HG02588 (cell line): ENCODE results near the gene SSBP2.

ENCODE experiments used
- ATAC-seq: cut with Tn5 transposase; IDR thresholded peaks from one replicate; pipeline ENCODE4 v1.9.1; 2021; ENCODE audit warnings: mild to moderate bottlenecking, moderate library complexity; ENCODE audit not compliant: unreplicated experiment

Gene SSBP2

GRCh38 chr5:81767097-81767496 lies 16.2 kb upstream of the SSBP2 start:
- no peak for ATAC-seq

DNA sequence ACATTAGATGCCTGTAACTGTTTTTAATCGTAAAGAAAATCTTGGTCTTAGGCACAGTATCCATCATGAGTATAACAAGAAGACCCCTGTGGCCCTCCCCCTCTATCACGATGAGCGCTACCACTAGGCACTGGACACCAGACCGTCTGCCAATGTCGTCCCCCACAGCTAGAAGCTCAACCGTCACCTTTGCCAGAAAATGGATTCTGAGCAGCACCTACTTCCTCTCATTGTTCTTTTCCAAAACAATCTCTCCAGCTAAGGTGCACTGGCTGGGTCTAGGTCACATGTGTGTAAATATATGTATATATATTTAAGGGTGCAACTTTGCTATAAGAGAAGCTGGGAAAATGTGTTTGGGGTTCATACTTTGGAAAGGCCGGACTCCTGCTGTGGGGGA lies 15.7 kb upstream of the SSBP2 start:
- no peak for ATAC-seq

DNA sequence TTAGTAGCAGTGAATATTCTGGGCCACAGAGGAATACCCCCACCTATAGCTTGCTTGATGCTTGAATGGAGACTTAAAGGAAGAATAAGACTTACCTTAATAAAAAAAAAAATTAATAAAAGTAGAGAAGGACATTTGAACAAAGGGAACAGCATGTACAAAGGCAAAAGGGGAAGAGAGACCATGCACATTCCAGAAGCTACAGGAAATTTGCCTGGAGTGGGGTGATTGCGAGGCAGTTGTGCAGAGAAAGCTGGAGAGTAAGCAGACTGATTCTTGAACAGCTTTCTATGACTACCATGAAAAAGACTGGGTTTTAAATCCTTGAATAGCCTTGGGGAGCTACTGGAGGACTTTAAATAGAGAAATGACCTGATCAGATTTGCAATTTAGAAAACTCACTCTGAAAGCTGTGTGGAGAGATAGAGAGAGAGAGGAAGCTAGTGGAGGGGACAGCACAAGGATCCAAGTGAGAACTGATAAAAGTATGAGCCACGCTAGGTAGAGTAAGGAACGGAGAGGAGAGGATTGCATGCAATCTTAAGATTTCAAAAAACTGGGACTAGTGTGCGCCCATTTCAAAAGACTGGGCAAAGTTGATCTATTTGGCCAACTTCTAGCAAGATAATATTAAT lies 12.5 kb upstream of the SSBP2 start:
- no peak for ATAC-seq

DNA sequence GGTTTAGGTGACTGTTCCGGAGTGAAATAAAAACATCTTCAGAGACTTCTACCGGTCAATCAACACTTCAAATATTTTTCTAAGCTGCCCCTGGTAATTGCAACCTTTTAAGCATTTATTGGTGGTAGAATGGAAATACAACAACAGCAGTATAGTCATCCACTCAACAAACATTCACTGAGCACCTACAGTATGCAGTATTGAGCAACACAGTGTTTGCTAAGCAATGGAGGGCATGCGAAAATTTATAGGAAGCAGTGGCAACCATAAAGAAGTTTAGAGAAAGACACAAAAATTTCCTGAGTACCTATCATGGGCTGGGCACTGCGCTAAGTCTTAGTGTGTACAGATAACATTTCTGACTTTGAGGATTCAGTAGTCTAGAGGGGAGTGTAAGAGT lies 12.0 kb upstream of the SSBP2 start:
- ATAC-seq = no peak

- ATAC-seq = no peak
Measured at GRCh38 chr5:81762401-81762800, 11.5 kb upstream of the SSBP2 start.

DNA sequence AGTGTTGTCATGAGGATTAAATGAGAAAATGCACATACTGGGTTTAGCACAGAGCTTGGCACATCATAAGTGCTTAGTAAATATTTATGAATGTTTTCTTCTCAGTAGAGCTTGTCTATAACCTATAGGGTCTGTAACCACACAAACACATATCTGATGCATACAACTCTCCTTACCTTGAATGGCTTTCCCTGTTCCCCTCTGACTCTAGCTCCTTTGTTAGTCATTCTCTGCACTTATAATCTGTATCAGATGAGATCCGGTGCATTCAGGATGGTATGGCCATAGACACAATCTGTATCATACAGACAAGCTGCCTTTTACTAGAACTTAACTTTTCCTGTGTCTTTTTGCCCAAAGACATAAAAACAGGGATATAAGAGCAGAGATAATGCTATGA lies 11.1 kb upstream of the SSBP2 start:
- ATAC-seq = no peak

GRCh38 chr5:81761270-81761669 lies 10.4 kb upstream of the SSBP2 start:
- ATAC-seq = no peak

GRCh38 chr5:81760521-81760920 lies 9.6 kb upstream of the SSBP2 start:
- no peak for ATAC-seq

GRCh38 chr5:81759632-81760005 lies 8.7 kb upstream of the SSBP2 start:
- no peak for ATAC-seq

DNA sequence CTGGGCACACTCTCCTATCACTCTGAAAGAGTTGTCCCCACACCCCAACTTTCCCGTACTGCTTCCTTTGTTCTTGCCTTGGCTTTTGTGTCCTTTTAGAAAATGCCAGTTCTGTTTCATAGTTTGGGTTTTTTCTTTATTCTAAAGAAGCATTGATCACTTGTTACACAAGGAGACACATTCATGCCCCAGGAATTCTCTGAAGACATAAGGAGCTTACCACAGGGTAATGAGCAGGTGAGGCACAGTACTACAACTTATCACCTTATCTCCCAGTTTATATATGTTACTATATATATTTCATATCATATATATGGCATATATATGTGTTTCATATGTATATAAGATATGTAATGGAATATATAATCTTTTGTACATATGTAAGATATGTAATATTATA lies 6.5 kb upstream of the SSBP2 start:
- no peak for ATAC-seq

GRCh38 chr5:81756016-81756415 lies 5.1 kb upstream of the SSBP2 start:
- ATAC-seq = no peak

- ATAC-seq = no peak
Measured at GRCh38 chr5:81755320-81755719, 4.4 kb upstream of the SSBP2 start.

DNA sequence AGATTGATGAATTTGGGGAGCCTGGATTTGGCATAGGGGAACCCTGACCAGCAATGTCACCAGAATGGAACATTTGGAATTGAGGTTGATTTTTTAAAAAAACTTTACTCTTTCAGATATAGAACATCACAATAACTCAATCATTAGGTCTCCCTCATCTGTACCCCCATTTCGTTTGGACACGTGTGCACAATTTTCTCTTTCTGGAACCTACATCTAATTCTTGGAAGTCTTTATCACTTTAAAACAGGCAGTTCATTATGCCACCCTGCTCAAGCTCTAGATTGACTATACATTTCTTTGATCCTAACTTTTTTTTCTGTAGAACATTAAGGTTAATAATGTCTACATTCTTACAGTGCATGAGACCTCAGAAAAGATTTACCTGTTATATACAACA lies 3.7 kb upstream of the SSBP2 start:
- no peak for ATAC-seq

DNA sequence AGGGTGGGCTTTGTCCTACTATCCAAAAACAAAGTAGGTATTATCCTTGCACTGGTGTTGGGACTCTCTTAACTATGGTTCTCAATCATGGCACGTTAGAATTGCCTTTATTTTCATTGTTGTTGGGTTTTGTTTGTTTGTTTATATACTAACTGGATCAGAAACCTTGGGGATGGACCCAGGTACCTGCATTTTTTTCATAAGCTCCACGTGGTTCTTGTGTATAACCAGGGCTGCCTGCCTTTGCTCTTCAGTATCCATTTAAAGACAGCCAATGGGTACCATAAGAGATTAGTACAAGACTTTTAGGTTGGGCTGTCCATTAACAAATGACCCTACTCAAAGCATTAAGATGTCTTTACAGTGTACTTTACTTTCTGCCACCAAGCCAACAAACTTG lies 2.5 kb upstream of the SSBP2 start:
- ATAC-seq = no peak

DNA sequence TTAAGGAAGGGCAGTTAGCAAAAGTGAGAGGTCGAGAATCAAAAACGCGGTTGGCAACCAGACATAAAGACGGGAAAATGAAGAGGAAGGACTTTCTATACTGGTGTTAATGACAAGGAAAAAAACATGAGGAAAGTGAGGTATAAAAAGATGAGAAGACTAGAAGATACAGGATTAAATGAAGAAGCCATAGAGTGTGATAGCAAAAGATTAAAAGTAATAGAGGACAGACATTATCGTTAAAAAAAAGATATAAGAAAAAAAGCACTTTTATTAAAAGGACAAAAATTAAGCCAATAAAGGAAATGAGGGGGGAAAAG lies 1.7 kb upstream of the SSBP2 start:
- no peak for ATAC-seq

DNA sequence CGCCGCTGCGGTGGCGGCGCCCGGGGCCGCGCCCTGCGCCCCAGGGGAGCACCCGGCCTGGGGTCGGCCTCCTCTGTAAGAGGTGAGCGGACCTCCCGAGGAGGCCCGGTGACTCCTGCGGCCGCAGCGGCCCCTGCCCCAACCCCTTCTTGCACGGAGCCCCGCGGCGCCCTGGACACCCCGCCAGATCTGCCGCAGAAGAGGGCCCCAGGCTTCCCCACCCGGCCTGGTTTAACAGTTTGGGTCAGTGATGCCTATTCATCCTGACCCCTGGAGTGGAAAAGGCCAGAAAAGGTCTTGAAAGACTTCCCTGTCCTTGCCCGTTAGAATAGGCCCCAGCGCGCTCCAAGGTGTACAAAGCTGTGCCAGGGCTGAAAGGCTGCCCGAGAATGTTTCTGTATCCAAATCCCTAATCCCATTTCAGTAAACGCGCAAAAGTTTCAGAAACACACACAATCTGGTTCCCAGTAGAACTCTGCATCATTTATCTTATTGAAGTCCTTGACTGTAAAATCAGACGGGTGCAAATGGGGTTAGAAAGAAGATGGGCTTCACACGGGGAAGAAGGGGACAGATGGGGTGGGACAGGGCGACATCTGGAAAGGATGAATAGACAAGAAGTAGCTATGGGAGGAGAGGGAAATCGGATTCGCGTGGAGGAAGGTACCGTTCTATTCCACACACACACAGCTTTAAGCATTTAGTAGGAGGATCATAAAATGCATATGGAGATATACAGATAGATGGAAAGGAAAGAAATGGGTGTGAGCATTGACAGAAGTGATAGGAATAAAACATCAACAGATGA lies 1.1 kb upstream of the SSBP2 start:
- ATAC-seq = no peak

- peak; percentile 20 for ATAC-seq
Measured at GRCh38 chr5:81750308-81751008, 439 bp downstream of the SSBP2 start.

- peak; percentile 23 for ATAC-seq
Measured at GRCh38 chr5:81749561-81750307, 1.2 kb downstream of the SSBP2 start.

DNA sequence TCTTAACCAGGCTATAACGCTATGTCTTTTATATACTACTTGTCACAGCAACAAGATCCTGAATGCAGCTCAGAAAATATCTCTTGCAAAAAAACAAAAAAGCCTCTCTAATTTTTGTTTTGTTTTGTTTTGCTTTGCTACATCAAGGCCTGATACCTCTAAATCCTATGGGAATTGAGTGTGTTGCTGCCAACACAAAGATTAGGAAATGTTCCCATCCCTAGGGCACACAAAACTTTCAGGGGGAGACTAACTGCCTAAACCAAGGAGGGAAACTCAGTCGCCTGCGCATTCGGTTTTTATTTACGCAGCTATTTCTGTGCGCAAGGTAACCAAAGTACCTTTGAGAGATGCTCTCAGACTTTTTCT lies 1.7 kb downstream of the SSBP2 start:
- no peak for ATAC-seq

DNA sequence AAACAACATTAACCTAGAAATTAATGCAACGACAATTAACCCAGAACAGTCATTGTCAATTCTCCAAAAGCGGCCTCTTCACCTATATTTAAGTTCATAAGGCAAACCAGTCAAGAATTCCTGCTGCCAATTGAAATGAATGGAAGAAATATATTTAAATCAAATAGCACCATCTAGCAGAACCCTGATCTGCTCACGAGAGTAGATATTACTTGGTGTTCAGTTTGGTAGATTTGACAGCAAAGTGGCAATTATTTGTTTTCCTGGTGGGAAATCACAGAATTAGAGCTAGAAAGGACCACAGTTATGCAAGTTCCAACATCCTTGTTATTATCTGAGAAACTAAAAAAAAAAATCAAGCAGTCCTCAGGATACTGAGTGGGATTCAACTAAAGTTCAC lies 2.3 kb downstream of the SSBP2 start:
- ATAC-seq = no peak

- no peak for ATAC-seq
Measured at GRCh38 chr5:81747030-81747429, 3.9 kb downstream of the SSBP2 start.

DNA sequence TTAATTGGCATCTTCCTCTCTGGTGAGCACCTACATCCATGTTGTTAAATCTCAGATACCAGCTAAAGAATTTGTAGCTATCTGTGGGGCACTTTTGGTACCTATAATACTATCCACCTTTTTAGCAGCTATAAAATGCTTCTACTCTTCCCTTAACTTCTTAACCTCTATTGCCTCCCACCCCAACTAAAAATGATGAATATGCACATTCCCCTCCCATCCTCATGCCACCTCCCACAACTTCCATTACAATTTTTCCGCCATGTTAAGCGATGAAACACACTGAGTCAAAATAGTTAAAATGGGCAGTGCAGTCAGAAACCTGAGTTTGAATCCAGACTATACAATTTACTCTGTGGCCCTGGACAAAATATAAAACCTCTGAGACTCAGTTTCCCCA lies 10.1 kb downstream of the SSBP2 start:
- no peak for ATAC-seq
